ENCODE measurements around the gene SEPSECS. TPM values are rescaled to one million over a fixed set of nuclear protein-coding genes. Genes with fewer than 3 reads are reported as not detected.

The SEPSECS gene
- total RNA-seq, 1 experiment from 2014 or later = 4.2 TPM

DNA sequence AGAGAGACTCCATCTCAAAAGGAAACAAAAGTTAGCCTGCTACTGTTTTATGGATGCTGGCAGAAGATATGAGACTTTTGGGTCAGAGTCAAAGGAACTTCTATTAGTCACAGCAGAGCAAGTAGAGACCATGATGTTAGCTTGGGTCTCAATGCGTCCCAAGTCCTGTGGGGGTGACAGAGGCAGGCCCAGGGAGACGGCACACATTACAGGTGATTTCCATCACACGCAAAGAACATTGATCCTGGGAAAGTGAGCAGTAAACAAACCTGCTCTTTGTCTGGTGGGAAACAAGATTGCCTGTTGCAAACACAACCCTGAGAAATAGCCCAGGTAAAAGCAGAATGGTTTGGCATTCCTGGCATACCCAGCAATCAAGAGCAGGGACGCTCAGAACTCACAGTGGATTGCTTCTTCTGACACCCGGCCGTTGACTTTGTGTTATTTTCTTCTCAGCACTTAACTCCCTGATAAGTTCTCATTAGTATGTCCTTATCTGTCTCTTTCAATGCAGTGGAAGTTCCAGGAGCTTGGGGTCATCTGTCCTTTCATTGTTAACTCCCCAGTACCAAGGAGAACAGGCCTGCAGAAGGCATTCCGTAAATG lies 78.3 kb downstream of the SEPSECS start:
- no peak overlapping the region for H4K91ac ChIP-seq (ENCODE audit: insufficient read length, low read depth, low read length)
- no peak overlapping the region for H3T11ph ChIP-seq (ENCODE audit: low read length)
- H3K23ac ChIP-seq (ENCODE audit: insufficient read length, low read depth, low read length) = no peak overlapping the region
- no peak for DNase-seq
- no peak overlapping the region for H2BK120ac ChIP-seq (ENCODE audit: low read depth, low read length, poor library complexity, severe bottlenecking)
- no peak overlapping the region for H4K5ac ChIP-seq (ENCODE audit: insufficient read length, low read depth, low read length)
- no peak overlapping the region for H2AFZ ChIP-seq (ENCODE audit: low read length)
- no peaks in the 10 kb centered on the region for H3K4me1 ChIP-seq (ENCODE audit: insufficient read depth, low read length)
- WGBS (ENCODE audit: extremely low coverage, insufficient read length, low lambda C conversion rate) = no CpG with 5 or more reads among the region's 7 CpGs
- H3K79me1 ChIP-seq (ENCODE audit: insufficient read depth, low read depth, low read length, poor library complexity, severe bottlenecking) = no peaks in the 10 kb centered on the region
- H3K9me3 ChIP-seq (ENCODE audit: control insufficient read depth, low read depth, low read length) = no peaks in the 10 kb centered on the region
- H2BK5ac ChIP-seq (ENCODE audit: insufficient read length, low read length) = no peak overlapping the region
- no peaks in the 10 kb centered on the region for H4K20me1 ChIP-seq (ENCODE audit: control insufficient read depth, insufficient read depth, insufficient read length)
- no peak overlapping the region for H2AK5ac ChIP-seq (ENCODE audit: insufficient read length, low read length)
- TF ChIP-seq, protein P1, sequence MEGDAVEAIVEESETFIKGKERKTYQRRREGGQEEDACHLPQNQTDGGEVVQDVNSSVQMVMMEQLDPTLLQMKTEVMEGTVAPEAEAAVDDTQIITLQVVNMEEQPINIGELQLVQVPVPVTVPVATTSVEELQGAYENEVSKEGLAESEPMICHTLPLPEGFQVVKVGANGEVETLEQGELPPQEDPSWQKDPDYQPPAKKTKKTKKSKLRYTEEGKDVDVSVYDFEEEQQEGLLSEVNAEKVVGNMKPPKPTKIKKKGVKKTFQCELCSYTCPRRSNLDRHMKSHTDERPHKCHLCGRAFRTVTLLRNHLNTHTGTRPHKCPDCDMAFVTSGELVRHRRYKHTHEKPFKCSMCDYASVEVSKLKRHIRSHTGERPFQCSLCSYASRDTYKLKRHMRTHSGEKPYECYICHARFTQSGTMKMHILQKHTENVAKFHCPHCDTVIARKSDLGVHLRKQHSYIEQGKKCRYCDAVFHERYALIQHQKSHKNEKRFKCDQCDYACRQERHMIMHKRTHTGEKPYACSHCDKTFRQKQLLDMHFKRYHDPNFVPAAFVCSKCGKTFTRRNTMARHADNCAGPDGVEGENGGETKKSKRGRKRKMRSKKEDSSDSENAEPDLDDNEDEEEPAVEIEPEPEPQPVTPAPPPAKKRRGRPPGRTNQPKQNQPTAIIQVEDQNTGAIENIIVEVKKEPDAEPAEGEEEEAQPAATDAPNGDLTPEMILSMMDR (conservative IDR thresholded peaks at IDR 0.05) = no peak
- peaks cover 22 to 27% of the 10 kb centered on the region in 2 experiments for H3K4me1 Mint-ChIP-seq
- no peak overlapping the region for H3K18ac ChIP-seq (ENCODE audit: insufficient read length, low read depth, low read length)
- H2BK12ac ChIP-seq (ENCODE audit: insufficient read length, low read depth, low read length) = no peak overlapping the region
- H4K8ac ChIP-seq (replicated peaks; ENCODE audit: insufficient read length, low read depth, low read length) = no peak overlapping the region
- H3K9ac ChIP-seq (ENCODE audit: extremely low read depth, insufficient read length, low read length) = no peak overlapping the region
- H3K36me3 Mint-ChIP-seq (ENCODE audit: insufficient read depth in 1 of 3, low read depth in 3 of 3) = peaks cover 3 to 17% (median 11%) of the 10 kb centered on the region in 3 experiments
- no peaks in the 10 kb centered on the region for H3K27me3 ChIP-seq (ENCODE audit: insufficient read depth, low read length)
- no peak overlapping the region for H2BK15ac ChIP-seq (ENCODE audit: low read depth, low read length)
- H2BK20ac ChIP-seq (ENCODE audit: low read depth, low read length, poor library complexity, severe bottlenecking) = no peak overlapping the region
- H3K27ac Mint-ChIP-seq = peak overlapping the region in 1 of 3 experiments; percentile 15; a peak in 1 of 7 replicates
- no peaks in the 10 kb centered on the region for H3K23me2 ChIP-seq (ENCODE audit: insufficient read length, low read depth, low read length, poor library complexity, severe bottlenecking)
- H3K56ac ChIP-seq (ENCODE audit: insufficient read length, low read depth, low read length) = no peak overlapping the region
- peaks cover 11 to 13% of the 10 kb centered on the region in 2 experiments for H3K9me3 Mint-ChIP-seq
- no peak overlapping the region for H3K4me2 ChIP-seq (ENCODE audit: insufficient read depth, insufficient read length, low read length)
- H3K4me3 Mint-ChIP-seq = no peak overlapping the region
- peaks cover 6% of the 10 kb centered on the region for H3K27me3 Mint-ChIP-seq (ENCODE audit: low read depth)
- no peak overlapping the region for H3K27ac ChIP-seq (ENCODE audit: insufficient read length, low read depth, low read length)
- H3K79me2 ChIP-seq (ENCODE audit: insufficient read depth, low read length) = no peaks in the 10 kb centered on the region
- no peak overlapping the region for H3K14ac ChIP-seq (ENCODE audit: insufficient read depth, low read length)
- no peak overlapping the region for H3K4ac ChIP-seq (ENCODE audit: low read depth, low read length)
